ENCODE results near the gene TEX54.
"Not testable (repeated sequence)": the region's sequence is repeated elsewhere in the genome, so short reads cannot be mapped to it uniquely, and the experiment has no call there.

The TEX54 gene

GRCh38 chr11:62855571-62856332 lies 23.1 kb upstream of the TEX54 start:
- in situ Hi-C loops (cut with HindIII; ENCODE audit: low sequenced_read_pairs): no loop called here

GRCh38 chr11:62854825-62855570 lies 22.4 kb upstream of the TEX54 start:
- in situ Hi-C loops (cut with HindIII; ENCODE audit: low sequenced_read_pairs): no loop called here

- in situ Hi-C loops (cut with HindIII; ENCODE audit: low sequenced_read_pairs): no loop called here
These were observed 21.6 kb upstream of the TEX54 start for GRCh38 chr11:62854013-62854824.

- in situ Hi-C loops (cut with HindIII; ENCODE audit: low sequenced_read_pairs): no loop called here
These were observed 20.8 kb upstream of the TEX54 start for GRCh38 chr11:62853279-62853965.

GRCh38 chr11:62852523-62853188 lies 20.0 kb upstream of the TEX54 start:
- in situ Hi-C loops (cut with HindIII; ENCODE audit: low sequenced_read_pairs): no loop called here

GRCh38 chr11:62851807-62852522 lies 19.3 kb upstream of the TEX54 start:
- in situ Hi-C loops (cut with HindIII; ENCODE audit: low sequenced_read_pairs): no loop called here

GRCh38 chr11:62850911-62851806 lies 18.5 kb upstream of the TEX54 start:
- in situ Hi-C loops (cut with HindIII; ENCODE audit: low sequenced_read_pairs): no loop called here

- in situ Hi-C loops (cut with HindIII; ENCODE audit: low sequenced_read_pairs): no loop called here
These were observed 15.2 kb upstream of the TEX54 start for GRCh38 chr11:62847767-62848314.

- in situ Hi-C loops (cut with HindIII; ENCODE audit: low sequenced_read_pairs): no loop called here
These were observed 13.5 kb upstream of the TEX54 start for GRCh38 chr11:62846177-62846576.

GRCh38 chr11:62844154-62844553 lies 11.5 kb upstream of the TEX54 start:
- in situ Hi-C loops (cut with HindIII; ENCODE audit: low sequenced_read_pairs): no loop called here

- in situ Hi-C loops (cut with HindIII; ENCODE audit: low sequenced_read_pairs): no loop called here
These were observed 10.8 kb upstream of the TEX54 start for GRCh38 chr11:62843466-62843865.

GRCh38 chr11:62842891-62843290 lies 10.2 kb upstream of the TEX54 start:
- in situ Hi-C loops (cut with HindIII; ENCODE audit: low sequenced_read_pairs): not testable (repeated sequence)

GRCh38 chr11:62842171-62842741 lies 9.6 kb upstream of the TEX54 start:
- in situ Hi-C loops (cut with HindIII; ENCODE audit: low sequenced_read_pairs): no loop called here

- in situ Hi-C loops (cut with HindIII; ENCODE audit: low sequenced_read_pairs): no loop called here
These were observed 8.9 kb upstream of the TEX54 start for GRCh38 chr11:62841361-62842170.

GRCh38 chr11:62840721-62841360 lies 8.2 kb upstream of the TEX54 start:
- in situ Hi-C loops (cut with HindIII; ENCODE audit: low sequenced_read_pairs): not testable (repeated sequence)

- in situ Hi-C loops (cut with HindIII; ENCODE audit: low sequenced_read_pairs): no loop called here
These were observed 6.7 kb upstream of the TEX54 start, which contains the start of gene WDR74 for GRCh38 chr11:62839050-62839945. Gene WDR74 (minus strand): TSS chr11:62839590. CDS start chr11:62839570, 20 bp downstream.

Data from DLD1 (cell line).